Ectodermal cell (in vitro differentiated cells): Measurements from ENCODE around the gene OR6A2. TPM values are rescaled to one million over a fixed set of nuclear protein-coding genes. Genes with fewer than 3 reads are reported as not detected.

ENCODE experiments used
- H3K27ac ChIP-seq: 2 replicates; pipeline ENCODE4 v1.7.0; 2013; ENCODE audit warnings: mild to moderate bottlenecking, low read depth, low read length; ENCODE audit not compliant: insufficient read depth, poor library complexity, severe bottlenecking
- H3K27me3 ChIP-seq: 2 replicates; pipeline ENCODE4 v1.7.0; 2013; ENCODE audit warnings: mild to moderate bottlenecking, low read length; ENCODE audit not compliant: insufficient read depth, control insufficient read depth, poor library complexity, severe bottlenecking
- H3K36me3 ChIP-seq: one replicate; pipeline ENCODE4 v1.7.0; 2013; ENCODE audit warnings: low read length; ENCODE audit not compliant: control insufficient read depth, insufficient read depth
- H3K4me1 ChIP-seq: one replicate; pipeline ENCODE4 v1.7.0; 2013; ENCODE audit warnings: low read length; ENCODE audit not compliant: control insufficient read depth, insufficient read depth
- H3K4me3 ChIP-seq: 2 replicates; pipeline ENCODE4 v1.7.0; 2013; ENCODE audit warnings: low read depth, low read length, control low read depth; ENCODE audit not compliant: insufficient read depth
- H3K9me3 ChIP-seq: 2 replicates; pipeline ENCODE4 v1.7.0; 2013; ENCODE audit warnings: mild to moderate bottlenecking, low read length, moderate library complexity; ENCODE audit not compliant: control insufficient read depth
- WGBS, 2 experiments: methylation state at CpG; one replicate each; pipeline ENCODE4 v1.1.7; 2013; ENCODE audit warnings: missing lambda C conversion rate in 2 of 2; 5-methylcytosine and 5-hydroxymethylcytosine counted together
- polyA plus RNA-seq, 4 experiments: library from polyadenylated mRNA; stranded (reverse); fragments of 50-300 nt; gene quantifications; one replicate each; pipeline ENCODE4 v1.2.3, GENCODE V29; 2013

Gene OR6A2
- not detected for polyA plus RNA-seq (2013, experiment 1 of 4)
- polyA plus RNA-seq (2013, experiment 2 of 4) = not detected
- polyA plus RNA-seq (2013, experiment 3 of 4) = not detected
- not detected for polyA plus RNA-seq (2013, experiment 4 of 4)

GRCh38 chr11:6799402-6799801, at the start of gene OR6A2:
OR6A2 (minus strand) TSS chr11:6799689; CDS start chr11:6795708, 3,981 bp downstream.
- Histone ChIP-seq H3K4me1 (no peaks in the 10 kb centered on the region), H3K27ac (no peak within 1 kb of the TSS), H3K36me3 (no peaks in the 10 kb centered on the region), H3K4me3 (no peak within 1 kb of the TSS), H3K9me3 (no peaks in the 10 kb centered on the region), H3K27me3 (no peaks in the 10 kb centered on the region)
- 80 to 92% methylated on average over 1 of the region's 1 CpG for WGBS, 2 experiments

GRCh38 chr11:6845383-6845782, 45.9 kb upstream of the OR6A2 start, which contains the start of gene OR10A5:
OR10A5 (plus strand) TSS chr11:6845683; CDS start chr11:6845683, 0 bp downstream.
- H3K4me3 ChIP-seq = no peak within 1 kb of the TSS
- 96 to 98% methylated on average over 3 of the region's 3 CpGs for WGBS, 2 experiments
- H3K27ac ChIP-seq = no peak within 1 kb of the TSS
- no peaks in the 10 kb centered on the region for H3K9me3 ChIP-seq
- H3K36me3 ChIP-seq = no peaks in the 10 kb centered on the region
- no peaks in the 10 kb centered on the region for H3K27me3 ChIP-seq
- H3K4me1 ChIP-seq = no peaks in the 10 kb centered on the region

- 95 to 97% methylated on average over 4 to 5 of the region's 5 CpGs for WGBS, 2 experiments
- no peaks in the 10 kb centered on the region for H3K27me3 ChIP-seq
- H3K4me1 ChIP-seq = no peaks in the 10 kb centered on the region
- no peak overlapping the region for H3K27ac ChIP-seq
- H3K9me3 ChIP-seq = no peaks in the 10 kb centered on the region
- no peaks in the 10 kb centered on the region for H3K36me3 ChIP-seq
- H3K4me3 ChIP-seq = no peak overlapping the region
Measured at GRCh38 chr11:6844356-6844755, 44.9 kb upstream of the OR6A2 start.

DNA sequence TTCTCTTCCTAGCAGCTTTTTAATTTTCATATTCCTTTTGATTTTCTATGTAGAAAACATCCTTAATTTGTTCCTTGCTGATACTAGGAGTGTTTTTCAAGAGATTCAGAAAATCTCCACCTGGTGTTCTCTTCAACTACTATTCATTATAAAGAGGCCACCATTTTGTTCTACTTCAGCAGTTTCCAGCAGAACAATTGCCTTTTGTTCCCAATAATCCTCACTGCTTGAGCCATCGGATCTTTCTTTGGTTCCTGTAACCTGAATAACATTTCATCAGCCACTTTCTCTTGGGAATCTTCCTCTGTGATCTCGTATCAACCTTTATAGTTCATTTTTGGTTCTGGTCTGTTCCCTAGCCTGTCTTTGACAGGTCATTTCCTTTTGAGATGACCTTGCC, 44.2 kb upstream of the OR6A2 start:
- 44 to 52% methylated on average over 2 of the region's 2 CpGs for WGBS, 2 experiments
- Histone ChIP-seq H3K27ac (no peak overlapping the region), H3K27me3 (no peaks in the 10 kb centered on the region), H3K4me3 (no peak overlapping the region), H3K9me3 (no peaks in the 10 kb centered on the region), H3K36me3 (no peaks in the 10 kb centered on the region), H3K4me1 (no peaks in the 10 kb centered on the region)

- Histone ChIP-seq H3K9me3 (no peaks in the 10 kb centered on the region), H3K36me3 (no peaks in the 10 kb centered on the region), H3K4me3 (no peak overlapping the region), H3K27me3 (no peaks in the 10 kb centered on the region), H3K4me1 (no peaks in the 10 kb centered on the region), H3K27ac (no peak overlapping the region)
Measured at GRCh38 chr11:6841694-6842093, 42.2 kb upstream of the OR6A2 start.

DNA sequence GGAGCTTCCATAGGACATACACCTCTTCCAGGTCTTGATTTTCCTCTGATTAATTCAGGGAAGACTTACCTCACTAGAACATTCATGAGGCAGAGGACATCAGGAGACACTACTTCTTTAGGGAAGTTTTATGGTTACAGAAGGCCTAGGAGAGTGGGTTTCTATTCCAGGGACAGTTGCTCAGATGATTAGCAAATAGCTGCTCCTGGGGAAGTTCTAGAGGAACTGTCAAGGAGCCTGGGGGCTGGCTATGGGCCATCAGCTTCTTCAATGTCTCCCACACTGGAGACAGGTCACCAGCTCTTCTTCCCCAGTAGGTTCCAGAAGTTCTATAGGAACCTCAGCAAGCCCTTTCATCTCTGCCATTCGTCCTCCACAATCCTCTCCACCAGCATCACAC, 34.5 kb upstream of the OR6A2 start:
- H3K9me3 ChIP-seq = no peaks in the 10 kb centered on the region
- H3K27ac ChIP-seq = no peak overlapping the region
- no peaks in the 10 kb centered on the region for H3K27me3 ChIP-seq
- no peaks in the 10 kb centered on the region for H3K36me3 ChIP-seq
- H3K4me3 ChIP-seq = no peak overlapping the region
- WGBS, 2 experiments = no CpG with 5 or more reads among the region's 1 CpG
- no peaks in the 10 kb centered on the region for H3K4me1 ChIP-seq

DNA sequence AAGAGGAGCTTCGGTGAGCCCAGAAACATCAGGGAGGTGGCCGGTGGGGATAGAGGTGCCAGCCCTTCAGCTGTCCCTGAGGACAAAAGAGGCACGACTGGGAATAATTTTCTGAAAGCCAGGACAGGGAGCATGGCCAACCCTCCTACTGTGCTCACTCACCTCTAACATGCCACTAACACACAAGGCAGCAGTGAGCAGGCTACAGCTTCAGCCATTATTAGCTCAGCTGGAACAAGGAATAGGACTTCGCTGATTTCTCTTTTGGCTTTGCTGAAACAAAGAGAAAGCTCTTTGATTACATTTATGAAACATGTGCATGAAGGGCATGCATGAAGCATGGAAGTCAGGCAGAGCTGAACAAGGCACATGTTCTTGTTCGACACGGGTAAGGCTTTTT, 33.9 kb upstream of the OR6A2 start:
- Histone ChIP-seq H3K4me1 (no peaks in the 10 kb centered on the region), H3K9me3 (no peaks in the 10 kb centered on the region), H3K27ac (no peak overlapping the region), H3K27me3 (no peaks in the 10 kb centered on the region), H3K36me3 (no peaks in the 10 kb centered on the region), H3K4me3 (no peak overlapping the region)
- WGBS, 2 experiments = 79 to 81% methylated on average over 6 of the region's 6 CpGs

DNA sequence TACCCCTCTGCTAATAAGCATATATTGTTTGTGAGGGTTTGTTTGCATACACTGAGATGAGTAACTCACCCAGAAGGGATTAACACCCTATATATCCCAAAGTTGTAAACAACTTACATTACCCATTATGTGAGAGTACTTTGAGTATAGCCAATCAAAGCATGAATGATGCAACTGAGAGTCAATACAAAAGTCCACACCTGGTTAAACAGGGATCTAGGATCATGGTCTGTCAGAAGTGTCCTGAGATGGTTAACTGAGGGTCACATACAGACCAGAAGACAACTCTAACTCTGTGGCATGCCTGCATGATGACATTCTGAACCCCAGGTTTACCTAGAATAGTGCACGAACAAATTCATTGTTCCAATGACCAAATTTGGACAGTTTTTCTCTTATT, 28.6 kb upstream of the OR6A2 start:
- WGBS, 2 experiments = 89 to 94% methylated on average over 1 of the region's 1 CpG

DNA sequence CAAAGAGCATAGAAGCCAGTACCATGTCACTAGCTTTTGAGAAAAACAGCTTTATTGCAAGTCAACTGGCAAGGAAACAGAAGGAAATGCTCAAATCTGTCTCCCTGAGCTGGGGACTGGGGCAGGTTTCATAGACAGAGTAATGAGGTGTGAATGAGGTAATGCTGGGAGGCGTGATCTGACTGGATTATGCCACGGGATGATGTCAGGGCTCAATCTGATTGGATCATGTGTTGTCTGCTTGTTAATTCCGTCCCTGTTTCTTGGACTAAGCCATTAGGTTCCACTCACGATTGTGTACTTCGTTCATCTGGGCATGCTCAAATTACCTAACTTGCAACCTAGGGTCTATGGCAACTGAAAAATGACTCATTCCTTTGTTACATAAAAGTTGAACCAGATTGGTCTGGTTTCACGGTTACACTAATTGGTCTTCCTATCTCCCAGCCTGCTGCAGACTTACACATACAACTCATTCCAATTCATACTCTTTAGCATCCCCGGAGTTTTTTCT, 25.8 kb upstream of the OR6A2 start:
- Histone ChIP-seq H3K27ac (no peak overlapping the region), H3K4me1 (no peaks in the 10 kb centered on the region), H3K27me3 (no peaks in the 10 kb centered on the region), H3K4me3 (no peak overlapping the region), H3K9me3 (no peaks in the 10 kb centered on the region), H3K36me3 (no peaks in the 10 kb centered on the region)
- 93% methylated on average over 7 of the region's 7 CpGs for WGBS, 2 experiments

More for the DNA sequence above, 28.6 kb upstream of the OR6A2 start:
- H3K4me3 ChIP-seq = no peak overlapping the region
- H3K27ac ChIP-seq = no peak overlapping the region
- H3K36me3 ChIP-seq = no peaks in the 10 kb centered on the region
- H3K4me1 ChIP-seq = no peaks in the 10 kb centered on the region
- H3K27me3 ChIP-seq = no peaks in the 10 kb centered on the region
- no peaks in the 10 kb centered on the region for H3K9me3 ChIP-seq

DNA sequence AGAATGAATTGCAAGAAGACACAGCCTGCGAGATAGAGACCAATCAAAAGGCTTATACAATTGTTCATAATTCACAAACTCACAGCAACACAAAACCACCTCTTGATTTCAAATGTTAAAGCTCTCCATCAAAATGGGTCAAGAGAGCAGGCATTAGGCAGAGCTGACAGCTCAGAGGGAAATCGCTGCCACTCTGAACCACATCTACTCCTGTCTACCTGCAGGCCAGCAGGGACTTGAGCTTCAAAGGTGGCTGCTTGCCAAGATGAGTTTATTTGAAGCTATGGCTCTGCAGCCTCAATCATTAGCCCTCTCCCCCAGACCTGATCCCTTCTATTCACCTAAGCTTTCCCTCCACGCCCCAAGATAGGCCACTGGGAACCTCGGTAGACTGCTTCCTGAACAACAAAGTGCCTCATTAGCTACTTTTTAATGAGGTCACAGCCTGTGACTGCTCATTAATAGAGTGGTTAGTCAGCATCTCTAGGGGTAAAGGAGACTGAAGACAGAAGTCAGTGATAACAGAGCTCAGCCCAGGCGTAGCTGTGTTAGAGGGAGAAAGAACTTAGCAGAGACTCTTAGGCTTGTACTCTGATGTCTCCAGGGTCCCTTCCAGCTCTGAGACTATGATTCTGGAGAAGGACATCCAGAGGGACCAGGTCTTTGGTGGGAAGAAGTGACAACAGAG, 24.8 kb upstream of the OR6A2 start:
- WGBS, 2 experiments = 90 to 91% methylated on average over 5 of the region's 5 CpGs

More for the DNA sequence above, 24.8 kb upstream of the OR6A2 start:
- Histone ChIP-seq H3K9me3 (no peaks in the 10 kb centered on the region), H3K27me3 (no peaks in the 10 kb centered on the region), H3K36me3 (no peaks in the 10 kb centered on the region), H3K4me3 (no peak overlapping the region), H3K4me1 (no peaks in the 10 kb centered on the region), H3K27ac (no peak overlapping the region)
